Mesenchymal stem cell (in vitro differentiated cells and primary cell): ENCODE results near the gene IGSF9.
A peak's percentile ranks its signal among the peaks of the same experiment; 100 is the strongest.

Experiments used
- DNase-seq: peaks from one replicate; pipeline ENCODE4 v3.0.0-alpha.2; 2013
- H2AFZ ChIP-seq: one replicate; pipeline ENCODE4 v1.6.1; 2013; ENCODE audit warnings: low read depth, mild to moderate bottlenecking, control low read depth, inconsistent platforms, low read length, moderate library complexity
- H2AK5ac ChIP-seq: 2 replicates; pipeline ENCODE4 v1.6.1; 2013; ENCODE audit warnings: low read length, moderate library complexity, mild to moderate bottlenecking, inconsistent platforms; ENCODE audit not compliant: severe bottlenecking
- H2BK120ac ChIP-seq: one replicate; pipeline ENCODE4 v1.6.1; 2013; ENCODE audit warnings: low read depth, mild to moderate bottlenecking, inconsistent platforms, low read length, moderate library complexity
- H2BK12ac ChIP-seq, 2 experiments: one replicate each; pipeline ENCODE4 v1.6.1; 2013; ENCODE audit warnings: inconsistent platforms in 2 of 2, low read length in 2 of 2, mild to moderate bottlenecking in 2 of 2, moderate library complexity in 2 of 2, control low read depth in 1 of 2
- H2BK15ac ChIP-seq: one replicate; pipeline ENCODE4 v1.6.1; 2013; ENCODE audit warnings: mild to moderate bottlenecking, low read depth, inconsistent platforms; ENCODE audit not compliant: poor library complexity, severe bottlenecking
- H2BK5ac ChIP-seq: 2 replicates; pipeline ENCODE4 v1.6.1; 2013; ENCODE audit warnings: low read depth, mild to moderate bottlenecking, low read length, control low read depth, inconsistent platforms; ENCODE audit not compliant: poor library complexity, severe bottlenecking
- H3K14ac ChIP-seq, 2 experiments: one replicate each; pipeline ENCODE4 v1.6.1; 2013; ENCODE audit warnings: inconsistent platforms in 2 of 2, low read length in 2 of 2, control low read depth in 1 of 2, mild to moderate bottlenecking in 1 of 2, moderate library complexity in 1 of 2
- H3K18ac ChIP-seq, 2 experiments: one replicate each; pipeline ENCODE4 v1.6.1; 2013; ENCODE audit warnings: inconsistent platforms in 2 of 2, low read length in 2 of 2, control low read depth in 1 of 2, low read depth in 1 of 2, mild to moderate bottlenecking in 1 of 2
- H3K23ac ChIP-seq, 2 experiments: one replicate each; pipeline ENCODE4 v1.6.1; 2013; ENCODE audit warnings: inconsistent platforms in 2 of 2, low read length in 2 of 2, mild to moderate bottlenecking in 2 of 2, moderate library complexity in 2 of 2, control low read depth in 1 of 2
- H3K27ac ChIP-seq: 2 replicates; pipeline ENCODE4 v1.5.1; 2013; ENCODE audit warnings: mild to moderate bottlenecking, moderate library complexity, low read length, control low read depth, inconsistent platforms; ENCODE audit not compliant: poor library complexity, severe bottlenecking
- H3K27me3 ChIP-seq, 2 experiments: 2 replicates each; pipeline versions ENCODE4 v1.6.1 to v1.7.0; 2013; ENCODE audit warnings: low read length in 2 of 2, mild to moderate bottlenecking in 2 of 2, moderate library complexity in 2 of 2, control low read depth in 1 of 2, inconsistent platforms in 1 of 2; ENCODE audit not compliant: control insufficient read depth in 1 of 2, insufficient read depth in 1 of 2
- H3K36me3 ChIP-seq, 2 experiments: 2 replicates each; pipeline versions ENCODE4 v1.6.1 to v1.7.0; 2013; ENCODE audit warnings: low read length in 2 of 2, control low read depth in 1 of 2, inconsistent platforms in 1 of 2, low read depth in 1 of 2, mild to moderate bottlenecking in 1 of 2; ENCODE audit not compliant: insufficient read depth in 2 of 2, control insufficient read depth in 1 of 2
- H3K4ac ChIP-seq, 2 experiments: one replicate each; pipeline ENCODE4 v1.6.1; 2013; ENCODE audit warnings: inconsistent platforms in 2 of 2, low read length in 2 of 2, mild to moderate bottlenecking in 2 of 2, moderate library complexity in 2 of 2, control low read depth in 1 of 2, low read depth in 1 of 2
- H3K4me1 ChIP-seq: 2 replicates; pipeline ENCODE4 v1.6.1; 2013; ENCODE audit warnings: low read depth, low read length, control low read depth; ENCODE audit not compliant: control insufficient read depth, insufficient read depth
- H3K4me2 ChIP-seq: 2 replicates; pipeline ENCODE4 v1.6.1; 2013; ENCODE audit warnings: low read length, mild to moderate bottlenecking, inconsistent platforms; ENCODE audit not compliant: poor library complexity, severe bottlenecking
- H3K4me3 ChIP-seq, 2 experiments: 2 replicates each; pipeline versions ENCODE4 v1.5.1 to v1.7.0; 2013; ENCODE audit warnings: low read length in 2 of 2, mild to moderate bottlenecking in 2 of 2, control low read depth in 1 of 2, low read depth in 1 of 2; ENCODE audit not compliant: insufficient read depth in 1 of 2
- H3K79me1 ChIP-seq: replicated peaks from 2 replicates; pipeline ENCODE4 v1.6.1; 2013; ENCODE audit warnings: mild to moderate bottlenecking, control low read depth, low read length, inconsistent platforms; ENCODE audit not compliant: poor library complexity, severe bottlenecking
- H3K9ac ChIP-seq: 2 replicates; pipeline ENCODE4 v1.7.0; 2013; ENCODE audit warnings: mild to moderate bottlenecking, low read length, moderate library complexity
- H3K9me3 ChIP-seq: 2 replicates; pipeline ENCODE4 v1.7.0; 2013; ENCODE audit warnings: mild to moderate bottlenecking, low read length; ENCODE audit not compliant: control insufficient read depth
- H4K8ac ChIP-seq: one replicate; pipeline ENCODE4 v1.6.1; 2013; ENCODE audit warnings: inconsistent platforms, mild to moderate bottlenecking, low read length, moderate library complexity
- H4K91ac ChIP-seq: one replicate; pipeline ENCODE4 v1.6.1; 2013; ENCODE audit warnings: mild to moderate bottlenecking, low read length, inconsistent platforms
- WGBS: methylation state at CpG from one replicate; pipeline ENCODE4 v1.1.7; 2013; ENCODE audit warnings: mixed read lengths; 5-methylcytosine and 5-hydroxymethylcytosine counted together

IGSF9 gene

GRCh38 chr1:159929155-159930051 lies 16.0 kb downstream of the IGSF9 start:
- no peak overlapping the region for H3K4ac ChIP-seq
- no peaks in the 10 kb centered on the region for H3K36me3 ChIP-seq
- no peak overlapping the region for H3K27ac ChIP-seq
- H2BK15ac ChIP-seq = no peak overlapping the region
- H3K23ac ChIP-seq = no peak overlapping the region
- H3K9me3 ChIP-seq = no peaks in the 10 kb centered on the region
- peaks cover 8% of the 10 kb centered on the region for H3K4me1 ChIP-seq
- H3K14ac ChIP-seq = no peak overlapping the region
- no peak overlapping the region for H3K4me2 ChIP-seq
- no peak overlapping the region for H2AFZ ChIP-seq
- no peak overlapping the region for H2AK5ac ChIP-seq
- H3K9ac ChIP-seq = no peak overlapping the region
- H4K91ac ChIP-seq = peak overlapping the region; percentile 5
- peaks cover 4 to 15% of the 10 kb centered on the region in 2 experiments for H3K27me3 ChIP-seq
- H3K4me3 ChIP-seq = no peak overlapping the region
- H4K8ac ChIP-seq = no peak overlapping the region
- no peak overlapping the region for H2BK5ac ChIP-seq
- DNase-seq = no peak
- H2BK12ac ChIP-seq = no peak overlapping the region
- WGBS = 67% methylated on average over 45 of the region's 48 CpGs
- H3K18ac ChIP-seq = no peak overlapping the region
- no peak overlapping the region for H2BK120ac ChIP-seq
- H3K79me1 ChIP-seq = peaks cover 4% of the 10 kb centered on the region

DNA sequence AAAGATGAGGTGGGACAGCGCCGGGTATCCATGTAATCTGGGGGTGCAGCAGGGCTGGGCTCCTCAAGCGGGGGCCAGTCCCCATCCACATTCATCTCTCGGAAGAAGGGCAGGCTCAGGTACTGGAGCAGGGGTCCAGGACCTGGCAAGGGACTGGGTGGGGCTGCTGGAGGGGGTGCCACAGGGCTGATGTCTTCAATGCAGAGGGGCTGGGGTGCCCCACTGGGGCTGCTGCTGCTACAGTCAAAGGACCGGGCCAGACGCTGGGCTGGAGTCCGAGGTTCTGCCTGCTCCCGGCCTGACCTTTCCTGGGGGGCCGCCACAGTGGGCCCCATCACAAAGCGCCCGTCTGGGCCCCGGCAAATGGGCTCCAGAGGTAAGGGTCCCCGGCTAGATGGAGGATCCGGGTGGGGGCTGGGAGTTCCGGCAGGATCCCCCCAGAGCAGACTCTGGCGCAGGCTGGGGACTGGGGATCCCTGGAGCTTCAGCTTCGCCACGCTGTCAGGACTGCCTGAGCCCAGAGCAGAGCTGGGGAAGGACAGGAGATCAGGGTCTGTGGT lies 16.8 kb downstream of the IGSF9 start:
- Histone ChIP-seq H3K79me1 (peaks cover 4% of the 10 kb centered on the region), H3K9ac (no peak overlapping the region), H3K4ac (no peak overlapping the region), H2AK5ac (no peak overlapping the region), H3K4me1 (peaks cover 9% of the 10 kb centered on the region), H2BK120ac (no peak overlapping the region), H4K91ac (no peak overlapping the region), H2BK15ac (peak overlapping the region; percentile 60), H2BK12ac (no peak overlapping the region), H3K36me3 (no peaks in the 10 kb centered on the region), H4K8ac (no peak overlapping the region), H3K4me2 (no peak overlapping the region), H3K27ac (no peak overlapping the region), H3K14ac (no peak overlapping the region), H2AFZ (no peak overlapping the region), H3K23ac (no peak overlapping the region), H2BK5ac (no peak overlapping the region), H3K27me3 (peaks cover 4 to 10% of the 10 kb centered on the region in 2 experiments), H3K4me3 (no peak overlapping the region), H3K18ac (no peak overlapping the region), H3K9me3 (no peaks in the 10 kb centered on the region)
- DNase-seq = no peak
- WGBS = 93% methylated on average over 18 of the region's 18 CpGs

DNA sequence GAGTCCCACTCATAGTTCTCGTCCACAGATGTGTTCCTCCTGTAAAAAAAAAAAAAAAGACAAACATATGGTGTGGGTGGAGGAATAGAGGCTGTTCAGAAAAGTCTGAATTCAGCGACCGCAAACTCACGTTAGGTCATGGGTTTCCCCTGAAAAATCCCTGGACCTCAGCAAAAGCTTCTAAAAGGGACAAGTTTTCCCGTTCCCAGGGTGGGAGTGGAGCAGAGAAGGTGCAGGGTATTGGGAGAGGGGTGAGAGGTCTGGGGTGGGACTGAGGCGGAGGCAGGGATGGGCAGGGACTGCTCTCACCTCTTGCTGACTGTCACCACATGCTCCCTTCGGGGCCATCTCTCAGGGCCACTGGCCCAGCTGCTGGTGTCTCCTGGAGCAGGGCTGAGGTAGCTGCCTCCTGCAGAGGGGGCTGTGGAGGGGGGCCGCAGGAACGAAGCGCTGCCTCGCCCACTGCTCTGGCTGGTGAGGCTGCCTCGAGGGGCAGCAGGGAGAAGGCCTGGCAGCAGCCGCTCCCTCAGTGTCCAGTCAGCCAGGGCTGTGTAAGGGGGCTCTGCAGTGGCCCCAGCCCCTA lies 17.5 kb downstream of the IGSF9 start:
- H3K9ac ChIP-seq = no peak overlapping the region
- peaks cover 15% of the 10 kb centered on the region for H3K4me1 ChIP-seq
- no peak overlapping the region for H2BK5ac ChIP-seq
- H3K79me1 ChIP-seq = peaks cover 4% of the 10 kb centered on the region
- no peak overlapping the region for H2BK15ac ChIP-seq
- H2BK12ac ChIP-seq = no peak overlapping the region
- no peak for DNase-seq
- no peak overlapping the region for H2BK120ac ChIP-seq
- H4K91ac ChIP-seq = peak overlapping the region; percentile 1
- H2AK5ac ChIP-seq = no peak overlapping the region
- H3K4me2 ChIP-seq = no peak overlapping the region
- H3K9me3 ChIP-seq = no peaks in the 10 kb centered on the region
- H3K4ac ChIP-seq = no peak overlapping the region
- peaks cover 0 to 3% of the 10 kb centered on the region in 2 experiments for H3K36me3 ChIP-seq
- no peak overlapping the region for H4K8ac ChIP-seq
- no peak overlapping the region for H3K14ac ChIP-seq
- H3K27me3 ChIP-seq = peaks cover 4 to 10% of the 10 kb centered on the region in 2 experiments
- no peak overlapping the region for H3K4me3 ChIP-seq
- no peak overlapping the region for H3K23ac ChIP-seq
- no peak overlapping the region for H3K18ac ChIP-seq
- H2AFZ ChIP-seq = no peak overlapping the region
- H3K27ac ChIP-seq = no peak overlapping the region
- WGBS = 89% methylated on average over 12 of the region's 13 CpGs

DNA sequence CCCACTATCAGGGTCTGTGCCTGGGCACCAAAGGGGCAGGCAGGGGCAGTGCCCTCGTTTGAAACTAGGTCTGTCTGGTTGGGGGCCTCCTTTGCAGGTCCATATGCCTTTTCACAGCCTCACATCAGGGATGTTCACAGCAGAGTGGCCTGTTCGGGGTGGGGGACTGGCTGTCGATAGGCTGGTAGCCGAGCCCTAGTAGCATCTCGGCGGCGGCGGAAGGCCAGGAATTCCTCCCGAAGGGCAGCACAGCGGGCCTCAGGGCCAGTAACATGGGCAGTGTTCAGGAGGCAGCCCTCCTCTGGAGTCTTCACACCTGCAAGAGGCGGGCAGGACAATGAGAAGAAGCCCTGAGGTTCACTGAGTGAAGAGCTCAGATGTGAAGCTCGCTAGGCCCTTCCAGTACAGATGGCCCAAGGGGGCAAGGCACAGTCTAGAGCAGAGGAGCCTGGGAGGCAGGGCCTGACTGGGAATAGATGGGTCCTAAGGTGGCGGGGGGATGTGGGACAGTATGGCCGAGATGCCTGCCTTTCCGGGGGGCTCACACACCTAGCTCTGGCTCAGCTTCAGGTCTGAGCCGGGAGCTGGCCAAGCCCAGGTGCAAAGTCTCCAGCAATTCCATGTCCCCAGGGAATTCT lies 18.1 kb downstream of the IGSF9 start:
- Histone ChIP-seq H3K27ac (no peak overlapping the region), H3K14ac (no peak overlapping the region), H3K36me3 (peaks cover 0 to 6% of the 10 kb centered on the region in 2 experiments), H3K27me3 (peaks cover 4 to 10% of the 10 kb centered on the region in 2 experiments), H2BK5ac (no peak overlapping the region), H3K4me3 (no peak overlapping the region), H3K4me1 (peaks cover 21% of the 10 kb centered on the region), H3K4me2 (no peak overlapping the region), H3K23ac (peak overlapping the region in 1 of 2 experiments; percentile 35), H2BK15ac (no peak overlapping the region), H2AFZ (no peak overlapping the region), H2BK12ac (no peak overlapping the region), H3K9ac (no peak overlapping the region), H2BK120ac (no peak overlapping the region), H3K18ac (no peak overlapping the region), H4K8ac (no peak overlapping the region), H2AK5ac (no peak overlapping the region), H3K4ac (no peak overlapping the region), H4K91ac (no peak overlapping the region), H3K79me1 (peaks cover 4% of the 10 kb centered on the region), H3K9me3 (no peaks in the 10 kb centered on the region)
- WGBS = 90% methylated on average over 16 of the region's 16 CpGs
- DNase-seq = no peak
